HepG2 (cell line): ENCODE data around the gene PSMC3IP. TPM values are rescaled to one million over a fixed set of nuclear protein-coding genes. Genes with fewer than 3 reads are reported as not detected.

Source experiments
- EEA1 ChIP-seq: sonication (generic); formaldehyde crosslinking; IDR thresholded peaks from 2 replicates; pipeline ENCODE4 v1.5.1; 2020; ENCODE audit warnings: mild to moderate bottlenecking, missing genetic modification reagents, borderline replicate concordance
- EZH2 ChIP-seq: conservative IDR thresholded peaks from 2 replicates; pipeline ENCODE4 v1.6.1; 2012; ENCODE audit warnings: mild to moderate bottlenecking, low read depth, low read length, moderate library complexity
- HMGA1 ChIP-seq: sonication (generic); formaldehyde crosslinking; conservative IDR thresholded peaks from 2 replicates; pipeline ENCODE4 v1.4.0; 2020; ENCODE audit warnings: missing genetic modification reagents
- IRF2 ChIP-seq: IDR thresholded peaks from 2 replicates; pipeline ENCODE4 v1.6.1; 2018; ENCODE audit warnings: missing genetic modification reagents, missing compliant biosample characterization
- NKX3-1 ChIP-seq: sonication (generic); formaldehyde crosslinking; IDR thresholded peaks from 2 replicates; pipeline ENCODE4 v1.5.0; 2020; ENCODE audit warnings: missing genetic modification reagents
- THAP11 ChIP-seq: IDR thresholded peaks from 2 replicates; pipeline ENCODE4 v1.6.1; 2016; ENCODE audit warnings: missing biosample characterization, missing genetic modification reagents
- ZFP1 ChIP-seq: IDR thresholded peaks from 2 replicates; pipeline ENCODE4 v1.6.1; 2016
- ZHX2 ChIP-seq, 2 experiments: sonication (generic) in 1 of 2; formaldehyde crosslinking in 1 of 2; IDR thresholded peaks; 2 replicates each; pipeline versions ENCODE4 v1.6.1 to v1.9.0; 2014 to 2022; ENCODE audit warnings: antibody characterized with exemption in 1 of 2, borderline replicate concordance in 1 of 2, inconsistent platforms in 1 of 2, low read depth in 1 of 2, missing genetic modification reagents in 1 of 2
- ZMYM3 ChIP-seq: sonication (generic); formaldehyde crosslinking; IDR thresholded peaks from 2 replicates; pipeline ENCODE4 v1.5.1; 2020; ENCODE audit warnings: mild to moderate bottlenecking, missing genetic modification reagents
- ZNF124 ChIP-seq: sonication (generic); formaldehyde crosslinking; IDR thresholded peaks from 2 replicates; pipeline ENCODE4 v1.4.0; 2020; ENCODE audit warnings: missing genetic modification reagents
- ZNF142 ChIP-seq: sonication (generic); formaldehyde crosslinking; IDR thresholded peaks from 2 replicates; pipeline ENCODE4 v1.4.0; 2020; ENCODE audit warnings: missing genetic modification reagents
- ZNF652 ChIP-seq: IDR thresholded peaks from 2 replicates; pipeline ENCODE4 v1.6.1; 2016; ENCODE audit warnings: low read depth, borderline replicate concordance
- polyA plus RNA-seq, 8 experiments: library from polyadenylated mRNA; depleted of rRNA in 3 of 8; stranded (reverse) in 7 of 8; unstranded in 1 of 8; fragments of >200 nt; fragmentation: Illumina TruSeq in 4 of 8; extraction: Trizol in 4 of 8; gene quantifications; 2 replicates each; pipeline versions ENCODE4 v1.2.1 to v1.2.3, GENCODE V29; 2011 to 2016; ENCODE audit warnings: low read depth in 4 of 8, missing spikeins in 1 of 8, mixed read lengths in 1 of 8; ENCODE audit not compliant: insufficient read depth in 1 of 8
- total RNA-seq, 5 experiments: library from RNA; depleted of rRNA; stranded (reverse); fragments of >200 nt; fragmentation: Illumina TruSeq; extraction: Trizol; gene quantifications; 2 replicates each; pipeline ENCODE4 v1.2.3, GENCODE V29; 2016; ENCODE audit warnings: low read depth in 1 of 5
- TF ChIP-seq, protein P1 (sequence below): sonication (generic); formaldehyde crosslinking; IDR thresholded peaks from 2 replicates; pipeline ENCODE4 v1.9.0; 2022; ENCODE audit warnings: missing genetic modification reagents, mild to moderate bottlenecking, borderline replicate concordance
- TF ChIP-seq, protein P2 (sequence below): sonication (generic); formaldehyde crosslinking; IDR thresholded peaks from 2 replicates; pipeline ENCODE4 v1.4.0; 2020; ENCODE audit warnings: mild to moderate bottlenecking, missing genetic modification reagents

PSMC3IP gene
- total and polyA plus RNA-seq, 2 of the 13 experiments (the other 11 are each of a cell fraction or from before 2014, with no cell fraction given) = 6.5 to 22.4 TPM

- TF ChIP-seq ZNF142 = no peak
- 0 out of 2 replicates have a peak, but pooled peaks have one; percentile 44 for TF ChIP-seq ZNF124 (CRISPR knock-in tag)
- TF ChIP-seq ZHX2 (IDR thresholded peaks at IDR 0.05; ENCODE audit: low read depth) = 0 out of 2 replicates have a peak, but pooled peaks have one; percentile 39
- TF ChIP-seq ZHX2 (CRISPR knock-in tag; IDR thresholded peaks at IDR 0.05; ENCODE audit: borderline replicate concordance) = no peak
- TF ChIP-seq NKX3-1 (CRISPR knock-in tag) = no peak
- 0 out of 2 replicates have a peak, but pooled peaks have one; percentile 55 for TF ChIP-seq EEA1 (CRISPR knock-in tag)
- 0 out of 2 replicates have a peak, but pooled peaks have one; percentile 71 for TF ChIP-seq HMGA1 (CRISPR knock-in tag)
- TF ChIP-seq THAP11 = peak; percentile 65; the same call in 1 of the 2 replicates
- 0 out of 2 replicates have a peak, but pooled peaks have one; percentile 25 for TF ChIP-seq ZFP1 (CRISPR knock-in tag)
- TF ChIP-seq, protein P1, sequence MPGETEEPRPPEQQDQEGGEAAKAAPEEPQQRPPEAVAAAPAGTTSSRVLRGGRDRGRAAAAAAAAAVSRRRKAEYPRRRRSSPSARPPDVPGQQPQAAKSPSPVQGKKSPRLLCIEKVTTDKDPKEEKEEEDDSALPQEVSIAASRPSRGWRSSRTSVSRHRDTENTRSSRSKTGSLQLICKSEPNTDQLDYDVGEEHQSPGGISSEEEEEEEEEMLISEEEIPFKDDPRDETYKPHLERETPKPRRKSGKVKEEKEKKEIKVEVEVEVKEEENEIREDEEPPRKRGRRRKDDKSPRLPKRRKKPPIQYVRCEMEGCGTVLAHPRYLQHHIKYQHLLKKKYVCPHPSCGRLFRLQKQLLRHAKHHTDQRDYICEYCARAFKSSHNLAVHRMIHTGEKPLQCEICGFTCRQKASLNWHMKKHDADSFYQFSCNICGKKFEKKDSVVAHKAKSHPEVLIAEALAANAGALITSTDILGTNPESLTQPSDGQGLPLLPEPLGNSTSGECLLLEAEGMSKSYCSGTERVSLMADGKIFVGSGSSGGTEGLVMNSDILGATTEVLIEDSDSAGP = peak; percentile 86; the same call in 1 of the 2 replicates
- peak; percentile 93 for TF ChIP-seq ZMYM3
- TF ChIP-seq IRF2 (CRISPR knock-in tag) = peak; percentile 83
- 0 out of 2 replicates have a peak, but pooled peaks have one; percentile 27 for TF ChIP-seq ZNF652
- TF ChIP-seq, protein P2, sequence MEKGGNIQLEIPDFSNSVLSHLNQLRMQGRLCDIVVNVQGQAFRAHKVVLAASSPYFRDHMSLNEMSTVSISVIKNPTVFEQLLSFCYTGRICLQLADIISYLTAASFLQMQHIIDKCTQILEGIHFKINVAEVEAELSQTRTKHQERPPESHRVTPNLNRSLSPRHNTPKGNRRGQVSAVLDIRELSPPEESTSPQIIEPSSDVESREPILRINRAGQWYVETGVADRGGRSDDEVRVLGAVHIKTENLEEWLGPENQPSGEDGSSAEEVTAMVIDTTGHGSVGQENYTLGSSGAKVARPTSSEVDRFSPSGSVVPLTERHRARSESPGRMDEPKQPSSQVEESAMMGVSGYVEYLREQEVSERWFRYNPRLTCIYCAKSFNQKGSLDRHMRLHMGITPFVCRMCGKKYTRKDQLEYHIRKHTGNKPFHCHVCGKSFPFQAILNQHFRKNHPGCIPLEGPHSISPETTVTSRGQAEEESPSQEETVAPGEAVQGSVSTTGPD (CRISPR knock-in tag) = no peak
- TF ChIP-seq EZH2 = no peak
These were observed 46.5 kb downstream of the PSMC3IP start (continued) for GRCh38 chr17:42530952-42531454.
